GM18870 (cell line): ENCODE data around the gene NTRK3.

ENCODE experiments used
- ATAC-seq: cut with Tn5 transposase; IDR thresholded peaks from one replicate; pipeline ENCODE4 v1.9.1; 2021; ENCODE audit warnings: moderate library complexity; ENCODE audit not compliant: unreplicated experiment

The NTRK3 gene

GRCh38 chr15:88258093-88258641 is 1.6 kb upstream of the NTRK3 start:
- ATAC-seq, result no peak

DNA sequence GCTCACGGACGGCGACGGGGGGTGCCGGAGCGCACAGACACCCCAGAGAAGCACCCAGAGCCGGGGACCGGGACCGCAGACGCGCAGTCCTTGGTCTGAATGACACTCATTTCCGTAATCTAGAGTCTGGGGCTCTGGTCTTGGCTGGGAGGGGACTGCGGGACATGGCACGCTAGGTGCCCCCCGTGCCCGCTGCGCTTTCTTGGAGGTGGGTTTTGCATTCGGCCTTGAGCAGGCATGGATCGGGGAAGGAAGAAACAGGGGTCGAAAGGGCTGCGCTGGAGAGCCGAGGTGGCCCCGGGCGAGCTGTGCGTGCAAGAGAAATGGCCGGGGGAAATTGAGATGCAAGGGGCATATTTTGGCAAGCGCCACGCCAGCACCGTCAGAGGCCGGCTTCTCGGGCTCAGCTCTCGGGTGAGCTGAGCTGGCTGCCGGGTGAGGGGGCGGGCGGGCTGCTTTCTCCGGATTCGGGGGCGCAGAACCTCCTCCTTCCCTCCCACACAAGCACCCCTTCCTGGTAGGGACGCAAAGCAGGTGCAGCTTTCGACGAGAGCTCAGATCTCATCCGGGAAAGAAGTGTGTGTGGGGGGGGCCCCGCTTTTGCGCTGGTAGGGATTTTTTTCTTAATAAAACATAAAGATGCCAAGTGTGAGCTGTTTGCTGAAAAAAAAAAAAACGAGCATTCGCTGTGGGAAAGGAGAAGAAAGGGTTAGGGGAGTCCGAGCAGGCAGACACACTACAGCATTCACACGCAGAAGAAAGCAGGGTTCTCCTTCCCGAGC is 963 bp upstream of the NTRK3 start:
- ATAC-seq, result no peak

GRCh38 chr15:88255484-88256278 is 858 bp downstream of the NTRK3 start:
- no peak for ATAC-seq

- no peak for ATAC-seq
Measured at GRCh38 chr15:88255087-88255483, 1.5 kb downstream of the NTRK3 start.

- no peak for ATAC-seq
Measured at GRCh38 chr15:88252441-88252840, 4.1 kb downstream of the NTRK3 start.

- ATAC-seq, result no peak
Measured at GRCh38 chr15:88250826-88251225, 5.7 kb downstream of the NTRK3 start.

- ATAC-seq, result no peak
Measured at GRCh38 chr15:88249220-88249619, 7.3 kb downstream of the NTRK3 start.

GRCh38 chr15:88247914-88248313 is 8.6 kb downstream of the NTRK3 start:
- no peak for ATAC-seq

DNA sequence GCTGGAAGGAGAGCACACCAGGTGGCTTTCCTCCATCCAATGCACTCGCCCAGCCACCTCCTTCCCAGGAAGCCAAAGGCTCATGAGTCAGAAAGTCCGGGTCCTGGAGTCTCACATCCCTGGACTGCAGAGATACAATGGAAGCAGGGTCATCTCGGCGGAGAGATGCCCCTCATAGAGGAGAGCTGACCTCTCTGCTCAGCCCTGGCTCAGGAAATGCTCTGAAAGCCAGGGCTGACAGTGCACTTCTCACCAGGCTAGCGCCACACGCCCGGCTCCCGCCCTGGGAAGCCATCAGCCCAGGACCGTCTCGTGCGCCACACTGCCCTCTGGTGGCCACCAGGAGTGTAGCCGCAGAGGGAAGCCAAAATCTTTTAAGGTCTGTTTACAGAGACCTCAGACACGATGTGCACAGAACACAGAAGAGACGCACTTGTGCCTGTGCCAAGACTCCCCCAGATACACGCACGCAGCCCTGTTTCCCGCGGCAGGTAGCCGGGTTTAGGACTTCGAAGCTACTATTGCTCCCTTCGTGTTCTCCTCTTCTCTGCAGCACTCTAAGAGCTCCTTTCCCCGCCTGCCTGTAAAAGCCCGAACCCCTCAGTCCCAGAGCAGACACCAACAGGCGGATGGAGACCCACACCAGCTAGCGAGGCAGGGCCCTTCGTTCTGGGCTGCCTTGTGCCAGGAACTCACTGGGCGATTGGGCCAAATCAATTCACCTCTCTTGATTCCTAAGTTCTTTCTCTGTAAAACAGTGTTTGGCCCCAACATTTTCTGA is 9.7 kb downstream of the NTRK3 start:
- ATAC-seq, result peak; percentile 88

DNA sequence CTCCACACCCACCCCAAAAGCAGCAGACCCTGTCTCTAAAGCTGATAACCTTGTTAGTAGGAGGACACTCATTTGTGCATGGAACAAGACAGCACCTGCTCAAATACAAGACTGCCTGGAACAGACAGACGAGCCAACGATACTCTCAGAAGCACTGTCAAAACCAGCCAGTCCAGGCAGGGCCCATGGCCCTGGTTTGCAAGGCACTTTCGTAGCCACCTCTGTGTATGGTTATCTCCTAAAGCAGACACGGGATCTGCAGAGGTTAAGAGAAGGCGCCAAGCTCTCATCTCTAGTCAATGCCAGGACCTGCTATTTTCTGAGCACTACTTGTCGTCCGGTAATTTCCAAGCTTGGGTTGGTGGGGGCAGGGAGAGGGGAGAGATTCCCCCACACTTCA is 10.5 kb downstream of the NTRK3 start:
- ATAC-seq, result no peak

- ATAC-seq, result peak; percentile 48
Measured at GRCh38 chr15:88243895-88244787, 12.4 kb downstream of the NTRK3 start.

- ATAC-seq, result no peak
Measured at GRCh38 chr15:88242586-88243555, 13.7 kb downstream of the NTRK3 start.

- no peak for ATAC-seq
Measured at GRCh38 chr15:88241461-88241860, 15.1 kb downstream of the NTRK3 start.

- ATAC-seq, result no peak
Measured at GRCh38 chr15:88241060-88241459, 15.5 kb downstream of the NTRK3 start.

DNA sequence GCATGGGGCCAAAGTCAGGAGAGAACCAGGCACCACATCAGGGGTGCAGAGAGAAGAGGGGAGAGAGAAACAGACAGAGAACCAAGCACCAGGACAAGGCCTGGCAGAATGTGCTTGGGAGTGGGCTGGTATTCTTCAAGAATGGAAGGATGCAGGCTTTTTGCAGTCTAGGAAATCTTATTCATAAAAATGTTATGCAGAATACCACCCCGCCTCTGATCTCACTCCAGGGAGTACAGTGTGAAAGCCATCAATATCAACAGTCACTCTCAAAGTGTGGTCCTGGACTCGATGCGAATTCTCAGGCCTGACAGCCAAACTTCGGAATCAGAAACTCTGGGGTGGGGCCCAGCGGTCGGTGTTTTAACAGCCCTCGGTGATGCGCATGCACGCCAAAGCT is 16.9 kb downstream of the NTRK3 start:
- ATAC-seq, result no peak

DNA sequence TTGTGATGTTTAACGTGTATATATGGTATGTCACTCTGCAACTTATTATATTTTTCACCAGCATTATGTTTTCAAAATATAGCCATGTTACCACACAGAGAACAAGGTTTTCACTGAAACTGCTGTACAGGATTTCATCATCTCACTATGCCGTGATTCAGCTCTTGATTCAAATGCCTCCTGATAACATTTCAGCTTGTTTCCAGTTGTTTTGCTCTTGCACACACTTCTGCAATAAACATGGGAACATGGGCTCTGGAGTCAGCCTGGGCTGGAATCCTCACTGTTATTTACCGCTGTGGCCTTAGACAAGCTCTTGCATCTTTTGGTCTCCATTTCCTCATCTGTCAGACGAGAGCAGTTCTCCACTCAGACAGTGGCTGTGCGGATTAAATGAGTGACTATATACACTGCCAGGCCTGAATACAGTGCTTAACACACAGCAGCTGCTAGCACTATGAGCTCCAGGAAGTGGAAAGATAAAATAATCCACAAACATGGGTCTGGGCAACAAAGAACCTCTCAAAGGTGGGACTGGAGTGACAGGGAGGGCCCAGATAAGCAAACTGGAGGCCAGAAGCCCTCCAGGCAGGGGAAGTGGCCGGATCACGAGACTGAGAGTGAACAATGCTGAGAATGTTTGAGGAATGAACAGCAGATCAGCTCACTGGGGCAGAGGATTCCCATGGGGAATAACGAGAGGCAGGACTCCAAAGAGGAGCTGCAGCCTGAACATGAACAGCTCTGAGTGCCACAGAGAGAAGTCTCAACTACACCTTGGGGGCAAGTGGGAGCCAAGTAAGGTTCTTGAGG is 17.7 kb downstream of the NTRK3 start:
- no peak for ATAC-seq

GRCh38 chr15:88234711-88235110 is 21.8 kb downstream of the NTRK3 start:
- ATAC-seq, result no peak

GRCh38 chr15:88233921-88234320 is 22.6 kb downstream of the NTRK3 start:
- ATAC-seq, result no peak
